K562 (cell line): ENCODE measurements around the gene DNMT3A. TPM values are rescaled to one million over a fixed set of nuclear protein-coding genes. Genes with fewer than 3 reads are reported as not detected.
A peak's percentile ranks its signal among the peaks of the same experiment; 100 is the strongest.

Source experiments
- CHD7 ChIP-seq: fragments of 200-600 bp; sonication (generic); IDR thresholded peaks from one replicate; pipeline ENCODE4 v1.6.1; 2012; ENCODE audit warnings: mild to moderate bottlenecking, low read depth, low read length, inconsistent platforms
- CREB1 ChIP-seq, 2 experiments: sonication (generic) in 1 of 2; formaldehyde crosslinking in 1 of 2; IDR thresholded peaks; 2 replicates each; pipeline versions ENCODE4 v1.6.1 to v1.8.0; 2012 to 2022; ENCODE audit warnings: inconsistent platforms in 1 of 2, mild to moderate bottlenecking in 1 of 2, missing genetic modification reagents in 1 of 2, moderate library complexity in 1 of 2
- CXXC5 ChIP-seq: fragments of 250-450 bp; sonication (Bioruptor Pico); IDR thresholded peaks from 2 replicates; pipeline ENCODE4 v1.8.0; 2022; ENCODE audit warnings: inconsistent platforms, mild to moderate bottlenecking, moderate library complexity
- MTA3 ChIP-seq: fragments of 450-650 bp; formaldehyde crosslinking; IDR thresholded peaks from 2 replicates; pipeline ENCODE4 v1.6.1; 2017; ENCODE audit warnings: mild to moderate bottlenecking, borderline replicate concordance
- PTBP1 ChIP-seq: fragments of 200-400 bp; formaldehyde crosslinking; IDR thresholded peaks from 2 replicates; pipeline ENCODE4 v1.6.1; 2017; ENCODE audit warnings: low read depth, low read length
- PTTG1 ChIP-seq: fragments of 450-650 bp; IDR thresholded peaks from 2 replicates; pipeline ENCODE4 v1.6.1; 2016; ENCODE audit warnings: low read depth, mild to moderate bottlenecking, missing genetic modification characterization, missing compliant biosample characterization
- ZBTB1 ChIP-seq: sonication (generic); formaldehyde crosslinking; IDR thresholded peaks from 2 replicates; pipeline ENCODE4 v1.8.1; 2023; ENCODE audit warnings: missing genetic modification reagents, low read depth, mild to moderate bottlenecking, borderline replicate concordance
- ZNF121 ChIP-seq: sonication (generic); formaldehyde crosslinking; conservative IDR thresholded peaks from 2 replicates; pipeline ENCODE4 v1.8.0; 2022; ENCODE audit warnings: missing genetic modification reagents
- ZNF232 ChIP-seq: sonication (generic); formaldehyde crosslinking; IDR thresholded peaks from 2 replicates; pipeline ENCODE4 v1.8.0; 2022; ENCODE audit warnings: mild to moderate bottlenecking, missing genetic modification reagents
- ZNF589 ChIP-seq: fragments of 200-800 bp; sonication (Bioruptor generic); IDR thresholded peaks from 2 replicates; pipeline ENCODE4 v1.6.1; 2016; ENCODE audit warnings: low read depth, missing genetic modification characterization, missing compliant biosample characterization
- polyA plus RNA-seq, 8 experiments: library from polyadenylated mRNA; depleted of rRNA in 4 of 8; stranded (reverse) in 5 of 8; unstranded in 3 of 8; fragments of >200 nt; fragmentation: Nextera tagmentation in 2 of 8; fragmentation: Illumina TruSeq in 1 of 8; extraction: Ambion mirVana in 2 of 8; extraction: Trizol in 1 of 8; gene quantifications; 2 replicates each; pipeline versions ENCODE4 v1.2.1 to v1.2.3, GENCODE V29; 2011 to 2014; ENCODE audit warnings: inconsistent platforms in 1 of 8, missing spikeins in 1 of 8
- total RNA-seq, 7 experiments: library from RNA; depleted of rRNA in 6 of 7; stranded (reverse); fragments of >200 nt in 6 of 7; fragmentation: Illumina TruSeq in 2 of 7; extraction: Trizol in 2 of 7; gene quantifications; 2 replicates each; pipeline versions ENCODE4 v1.2.1 to v1.2.3, GENCODE V29; 2011 to 2021; ENCODE audit warnings: low replicate concordance in 1 of 7
- TF ChIP-seq, protein P1 (sequence below): sonication (generic); formaldehyde crosslinking; IDR thresholded peaks from 2 replicates; pipeline ENCODE4 v1.8.0; 2023; ENCODE audit warnings: mild to moderate bottlenecking, missing genetic modification reagents

The DNMT3A gene
- total and polyA plus RNA-seq, 9 of the 15 experiments (the other 6 are each of a cell fraction or from before 2014, with no cell fraction given) = 3.0 to 16.0 (median 6.1) TPM

DNA sequence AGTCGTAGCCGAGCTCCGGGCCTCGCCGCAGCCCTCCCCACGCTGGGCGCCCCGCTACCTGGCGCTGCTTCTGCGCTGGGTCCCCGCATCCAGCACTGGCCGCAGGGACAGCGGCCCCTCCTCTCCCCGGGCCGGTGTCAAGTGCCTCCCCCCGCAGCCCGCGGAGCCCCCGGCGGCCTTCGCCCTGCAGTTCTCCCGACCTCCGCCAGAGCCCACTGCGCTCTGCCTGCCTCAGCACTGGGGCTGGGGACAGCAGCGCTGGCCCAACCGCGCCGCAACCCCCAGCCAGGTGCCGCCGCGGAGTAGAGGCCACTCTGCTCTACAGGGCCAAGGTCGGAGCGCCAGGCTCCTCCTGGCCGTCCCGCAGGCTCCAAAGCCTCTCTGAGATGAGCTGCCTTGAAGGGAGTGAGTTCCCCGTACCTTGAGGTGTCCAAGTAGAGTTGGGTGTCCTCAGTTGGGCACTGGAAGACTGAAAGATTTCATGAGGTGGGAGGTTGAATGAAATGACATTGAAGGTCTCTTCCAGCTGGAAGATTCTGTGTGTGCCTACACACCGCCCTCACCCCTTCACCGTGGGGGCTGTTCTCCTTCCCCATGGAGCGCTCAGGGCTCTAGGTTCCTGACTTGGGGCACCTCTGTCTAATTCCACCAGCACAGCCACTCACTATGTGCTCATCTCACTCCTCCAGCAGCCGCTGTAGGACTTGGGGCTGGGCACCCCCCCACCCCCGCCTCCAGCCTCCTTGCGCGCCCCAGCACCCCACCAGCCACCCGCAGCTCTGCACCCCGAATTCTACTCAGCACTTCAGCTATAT is 854 bp upstream of the DNMT3A start (continued):
- TF ChIP-seq, protein P1, sequence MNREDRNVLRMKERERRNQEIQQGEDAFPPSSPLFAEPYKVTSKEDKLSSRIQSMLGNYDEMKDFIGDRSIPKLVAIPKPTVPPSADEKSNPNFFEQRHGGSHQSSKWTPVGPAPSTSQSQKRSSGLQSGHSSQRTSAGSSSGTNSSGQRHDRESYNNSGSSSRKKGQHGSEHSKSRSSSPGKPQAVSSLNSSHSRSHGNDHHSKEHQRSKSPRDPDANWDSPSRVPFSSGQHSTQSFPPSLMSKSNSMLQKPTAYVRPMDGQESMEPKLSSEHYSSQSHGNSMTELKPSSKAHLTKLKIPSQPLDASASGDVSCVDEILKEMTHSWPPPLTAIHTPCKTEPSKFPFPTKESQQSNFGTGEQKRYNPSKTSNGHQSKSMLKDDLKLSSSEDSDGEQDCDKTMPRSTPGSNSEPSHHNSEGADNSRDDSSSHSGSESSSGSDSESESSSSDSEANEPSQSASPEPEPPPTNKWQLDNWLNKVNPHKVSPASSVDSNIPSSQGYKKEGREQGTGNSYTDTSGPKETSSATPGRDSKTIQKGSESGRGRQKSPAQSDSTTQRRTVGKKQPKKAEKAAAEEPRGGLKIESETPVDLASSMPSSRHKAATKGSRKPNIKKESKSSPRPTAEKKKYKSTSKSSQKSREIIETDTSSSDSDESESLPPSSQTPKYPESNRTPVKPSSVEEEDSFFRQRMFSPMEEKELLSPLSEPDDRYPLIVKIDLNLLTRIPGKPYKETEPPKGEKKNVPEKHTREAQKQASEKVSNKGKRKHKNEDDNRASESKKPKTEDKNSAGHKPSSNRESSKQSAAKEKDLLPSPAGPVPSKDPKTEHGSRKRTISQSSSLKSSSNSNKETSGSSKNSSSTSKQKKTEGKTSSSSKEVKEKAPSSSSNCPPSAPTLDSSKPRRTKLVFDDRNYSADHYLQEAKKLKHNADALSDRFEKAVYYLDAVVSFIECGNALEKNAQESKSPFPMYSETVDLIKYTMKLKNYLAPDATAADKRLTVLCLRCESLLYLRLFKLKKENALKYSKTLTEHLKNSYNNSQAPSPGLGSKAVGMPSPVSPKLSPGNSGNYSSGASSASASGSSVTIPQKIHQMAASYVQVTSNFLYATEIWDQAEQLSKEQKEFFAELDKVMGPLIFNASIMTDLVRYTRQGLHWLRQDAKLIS (CRISPR knock-in tag) = no peak
- TF ChIP-seq ZBTB1 (CRISPR knock-in tag) = peak; percentile 84
- peak; percentile 41 for TF ChIP-seq CXXC5 (CRISPR knock-in tag)
- TF ChIP-seq MTA3 = no peak
- TF ChIP-seq ZNF232 = no peak
- TF ChIP-seq ZNF121 = no peak
- TF ChIP-seq CHD7 = no peak
- no peak for TF ChIP-seq PTTG1 (tag)
- no peak for TF ChIP-seq CREB1 (IDR thresholded peaks at IDR 0.05)
- TF ChIP-seq CREB1 (CRISPR knock-in tag; IDR thresholded peaks at IDR 0.05) = peak; percentile 62; the same call in 1 of the 2 replicates
- no peak for TF ChIP-seq ZNF589 (CRISPR knock-in tag)
- TF ChIP-seq PTBP1 = no peak
